Measurements from ENCODE around the gene RP2.

DNA sequence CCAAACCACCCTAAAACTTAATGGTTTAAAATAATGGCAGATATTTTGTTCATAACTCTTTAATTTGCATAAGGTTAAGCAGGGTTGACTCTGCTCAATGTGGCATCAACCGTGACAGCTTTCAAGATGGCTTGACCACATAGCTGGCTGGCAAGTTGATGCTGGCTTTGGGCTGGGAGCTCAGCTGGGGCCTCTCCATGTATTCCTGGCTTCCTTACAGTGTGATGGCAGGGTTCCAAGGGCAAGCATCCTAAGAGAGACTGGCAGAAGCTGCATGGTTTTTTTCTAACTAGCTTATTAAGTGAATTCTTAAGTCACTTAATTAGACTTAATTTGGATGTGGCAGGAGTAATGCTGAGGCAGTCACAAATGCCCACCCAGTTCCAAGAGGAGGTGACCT is 4.5 kb downstream of the RP2 start:
- TF ChIP-seq, protein P1, sequence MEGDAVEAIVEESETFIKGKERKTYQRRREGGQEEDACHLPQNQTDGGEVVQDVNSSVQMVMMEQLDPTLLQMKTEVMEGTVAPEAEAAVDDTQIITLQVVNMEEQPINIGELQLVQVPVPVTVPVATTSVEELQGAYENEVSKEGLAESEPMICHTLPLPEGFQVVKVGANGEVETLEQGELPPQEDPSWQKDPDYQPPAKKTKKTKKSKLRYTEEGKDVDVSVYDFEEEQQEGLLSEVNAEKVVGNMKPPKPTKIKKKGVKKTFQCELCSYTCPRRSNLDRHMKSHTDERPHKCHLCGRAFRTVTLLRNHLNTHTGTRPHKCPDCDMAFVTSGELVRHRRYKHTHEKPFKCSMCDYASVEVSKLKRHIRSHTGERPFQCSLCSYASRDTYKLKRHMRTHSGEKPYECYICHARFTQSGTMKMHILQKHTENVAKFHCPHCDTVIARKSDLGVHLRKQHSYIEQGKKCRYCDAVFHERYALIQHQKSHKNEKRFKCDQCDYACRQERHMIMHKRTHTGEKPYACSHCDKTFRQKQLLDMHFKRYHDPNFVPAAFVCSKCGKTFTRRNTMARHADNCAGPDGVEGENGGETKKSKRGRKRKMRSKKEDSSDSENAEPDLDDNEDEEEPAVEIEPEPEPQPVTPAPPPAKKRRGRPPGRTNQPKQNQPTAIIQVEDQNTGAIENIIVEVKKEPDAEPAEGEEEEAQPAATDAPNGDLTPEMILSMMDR (IDR thresholded peaks at IDR 0.05), result no peak
- no peak for TF ChIP-seq POLR2A (IDR thresholded peaks at IDR 0.05)
- TF ChIP-seq POLR2AphosphoS5 (IDR thresholded peaks at IDR 0.05; ENCODE audit: insufficient read depth in 1 of 2, low read depth in 1 of 2), result no peak
